HepG2 (cell line): ENCODE data around the gene PYCARD. TPM values are rescaled to one million over a fixed set of nuclear protein-coding genes. Genes with fewer than 3 reads are reported as not detected.
A peak's percentile ranks its signal among the peaks of the same experiment; 100 is the strongest.

ENCODE experiments used
- ARHGAP35 ChIP-seq: sonication (generic); formaldehyde crosslinking; IDR thresholded peaks from 2 replicates; pipeline ENCODE4 v1.9.0; 2022; ENCODE audit warnings: mild to moderate bottlenecking, inconsistent platforms, moderate library complexity, missing genetic modification reagents, borderline replicate concordance
- CBX1 ChIP-seq: IDR thresholded peaks from one replicate; pipeline ENCODE4 v1.6.1; 2016; ENCODE audit warnings: antibody characterized with exemption, low read depth
- ETV5 ChIP-seq: IDR thresholded peaks from 2 replicates; pipeline ENCODE4 v1.6.1; 2018; ENCODE audit warnings: missing biosample characterization, missing genetic modification reagents, inconsistent platforms, borderline replicate concordance
- HNF4A ChIP-seq: sonication (generic); formaldehyde crosslinking; IDR thresholded peaks from 2 replicates; pipeline ENCODE4 v1.4.0; 2020; ENCODE audit warnings: missing genetic modification reagents
- MIER2 ChIP-seq: IDR thresholded peaks from 2 replicates; pipeline ENCODE4 v1.6.1; 2016; ENCODE audit warnings: missing biosample characterization, missing genetic modification reagents
- NCOA1 ChIP-seq: sonication (generic); formaldehyde crosslinking; IDR thresholded peaks from 2 replicates; pipeline ENCODE4 v1.9.0; 2021; ENCODE audit warnings: missing genetic modification reagents
- RAD21 ChIP-seq: fragments of 450-650 bp; formaldehyde crosslinking; IDR thresholded peaks from 2 replicates; pipeline ENCODE4 v1.5.0; 2020; ENCODE audit warnings: mild to moderate bottlenecking
- SP1 ChIP-seq, 2 experiments: fragments of 450-650 bp in 1 of 2; sonication (generic) in 1 of 2; formaldehyde crosslinking in 1 of 2; IDR thresholded peaks; 2 replicates each; pipeline versions ENCODE4 v1.4.0 to v1.6.1; 2016 to 2020; ENCODE audit warnings: missing genetic modification reagents in 1 of 2
- TBX2 ChIP-seq: sonication (generic); formaldehyde crosslinking; IDR thresholded peaks from 2 replicates; pipeline ENCODE4 v1.5.0; 2020; ENCODE audit warnings: missing genetic modification reagents, mild to moderate bottlenecking, borderline replicate concordance
- TCF12 ChIP-seq, 2 experiments: fragments of 450-650 bp in 1 of 2; sonication (generic) in 1 of 2; formaldehyde crosslinking in 1 of 2; IDR thresholded peaks; 2 replicates each; pipeline versions ENCODE4 v1.6.1 to v1.8.0; 2017 to 2022; ENCODE audit warnings: antibody characterized with exemption in 1 of 2, mild to moderate bottlenecking in 1 of 2, missing genetic modification reagents in 1 of 2, moderate library complexity in 1 of 2
- WIZ ChIP-seq: sonication (generic); formaldehyde crosslinking; IDR thresholded peaks from 2 replicates; pipeline ENCODE4 v1.5.1; 2020; ENCODE audit warnings: mild to moderate bottlenecking, missing genetic modification reagents
- ZBTB20 ChIP-seq: sonication (generic); formaldehyde crosslinking; IDR thresholded peaks from 2 replicates; pipeline ENCODE4 v1.8.1; 2023; ENCODE audit warnings: missing genetic modification reagents, low read depth, mild to moderate bottlenecking, borderline replicate concordance
- ZFYVE20 ChIP-seq: sonication (generic); formaldehyde crosslinking; IDR thresholded peaks from 2 replicates; pipeline ENCODE4 v1.8.0; 2023; ENCODE audit warnings: low read depth, mild to moderate bottlenecking, moderate library complexity, missing genetic modification reagents, borderline replicate concordance
- ZNF263 ChIP-seq: sonication (generic); formaldehyde crosslinking; IDR thresholded peaks from 2 replicates; pipeline ENCODE4 v1.4.0; 2020; ENCODE audit warnings: missing genetic modification reagents
- ZNF280B ChIP-seq: sonication (generic); formaldehyde crosslinking; IDR thresholded peaks from 2 replicates; pipeline ENCODE4 v1.5.0; 2020; ENCODE audit warnings: missing genetic modification reagents, mild to moderate bottlenecking, borderline replicate concordance
- ZNF335 ChIP-seq: sonication (generic); formaldehyde crosslinking; IDR thresholded peaks from 2 replicates; pipeline ENCODE4 v1.4.0; 2020; ENCODE audit warnings: missing genetic modification reagents
- ZNF432 ChIP-seq: sonication (generic); formaldehyde crosslinking; IDR thresholded peaks from 2 replicates; pipeline ENCODE4 v1.5.0; 2020; ENCODE audit warnings: missing genetic modification reagents, mild to moderate bottlenecking, borderline replicate concordance
- ZNF678 ChIP-seq: sonication (generic); formaldehyde crosslinking; IDR thresholded peaks from 2 replicates; pipeline ENCODE4 v1.4.0; 2020; ENCODE audit warnings: mild to moderate bottlenecking, missing genetic modification reagents
- ZNF83 ChIP-seq: sonication (generic); formaldehyde crosslinking; IDR thresholded peaks from 2 replicates; pipeline ENCODE4 v1.4.0; 2020; ENCODE audit warnings: missing genetic modification reagents, mild to moderate bottlenecking, borderline replicate concordance
- polyA plus RNA-seq, 8 experiments: library from polyadenylated mRNA; depleted of rRNA in 3 of 8; stranded (reverse) in 7 of 8; unstranded in 1 of 8; fragments of >200 nt; fragmentation: Illumina TruSeq in 4 of 8; extraction: Trizol in 4 of 8; gene quantifications; 2 replicates each; pipeline versions ENCODE4 v1.2.1 to v1.2.3, GENCODE V29; 2011 to 2016; ENCODE audit warnings: low read depth in 4 of 8, missing spikeins in 1 of 8, mixed read lengths in 1 of 8; ENCODE audit not compliant: insufficient read depth in 1 of 8
- total RNA-seq, 5 experiments: library from RNA; depleted of rRNA; stranded (reverse); fragments of >200 nt; fragmentation: Illumina TruSeq; extraction: Trizol; gene quantifications; 2 replicates each; pipeline ENCODE4 v1.2.3, GENCODE V29; 2016; ENCODE audit warnings: low read depth in 1 of 5
- TF ChIP-seq, protein P1 (sequence below): sonication (generic); formaldehyde crosslinking; IDR thresholded peaks from 2 replicates; pipeline ENCODE4 v1.4.0; 2020; ENCODE audit warnings: missing genetic modification reagents, borderline replicate concordance
- TF ChIP-seq, protein P2 (sequence below): sonication (generic); formaldehyde crosslinking; IDR thresholded peaks from 2 replicates; pipeline ENCODE4 v1.5.0; 2020; ENCODE audit warnings: missing genetic modification reagents

PYCARD gene
- total and polyA plus RNA-seq, 2 of the 13 experiments (the other 11 are each of a cell fraction or from before 2014, with no cell fraction given), result 4.8 to 9.2 TPM

- TF ChIP-seq, protein P1, sequence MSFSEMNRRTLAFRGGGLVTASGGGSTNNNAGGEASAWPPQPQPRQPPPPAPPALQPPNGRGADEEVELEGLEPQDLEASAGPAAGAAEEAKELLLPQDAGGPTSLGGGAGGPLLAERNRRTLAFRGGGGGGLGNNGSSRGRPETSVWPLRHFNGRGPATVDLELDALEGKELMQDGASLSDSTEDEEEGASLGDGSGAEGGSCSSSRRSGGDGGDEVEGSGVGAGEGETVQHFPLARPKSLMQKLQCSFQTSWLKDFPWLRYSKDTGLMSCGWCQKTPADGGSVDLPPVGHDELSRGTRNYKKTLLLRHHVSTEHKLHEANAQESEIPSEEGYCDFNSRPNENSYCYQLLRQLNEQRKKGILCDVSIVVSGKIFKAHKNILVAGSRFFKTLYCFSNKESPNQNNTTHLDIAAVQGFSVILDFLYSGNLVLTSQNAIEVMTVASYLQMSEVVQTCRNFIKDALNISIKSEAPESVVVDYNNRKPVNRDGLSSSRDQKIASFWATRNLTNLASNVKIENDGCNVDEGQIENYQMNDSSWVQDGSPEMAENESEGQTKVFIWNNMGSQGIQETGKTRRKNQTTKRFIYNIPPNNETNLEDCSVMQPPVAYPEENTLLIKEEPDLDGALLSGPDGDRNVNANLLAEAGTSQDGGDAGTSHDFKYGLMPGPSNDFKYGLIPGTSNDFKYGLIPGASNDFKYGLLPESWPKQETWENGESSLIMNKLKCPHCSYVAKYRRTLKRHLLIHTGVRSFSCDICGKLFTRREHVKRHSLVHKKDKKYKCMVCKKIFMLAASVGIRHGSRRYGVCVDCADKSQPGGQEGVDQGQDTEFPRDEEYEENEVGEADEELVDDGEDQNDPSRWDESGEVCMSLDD, result peak; percentile 84
- TF ChIP-seq ZNF432, result no peak; the same call in 1 of the 2 replicates
- TF ChIP-seq MIER2, result peak; percentile 51
- peak; percentile 75 for TF ChIP-seq ZFYVE20 (CRISPR knock-in tag)
- TF ChIP-seq ZNF280B (CRISPR knock-in tag), result no peak; the same call in 1 of the 2 replicates
- no peak; the same call in none of the 2 replicates for TF ChIP-seq ZBTB20
- peak; percentile 82 for TF ChIP-seq ZNF263 (CRISPR knock-in tag)
- peak; percentile 99 for TF ChIP-seq NCOA1 (CRISPR knock-in tag)
- TF ChIP-seq, protein P2, sequence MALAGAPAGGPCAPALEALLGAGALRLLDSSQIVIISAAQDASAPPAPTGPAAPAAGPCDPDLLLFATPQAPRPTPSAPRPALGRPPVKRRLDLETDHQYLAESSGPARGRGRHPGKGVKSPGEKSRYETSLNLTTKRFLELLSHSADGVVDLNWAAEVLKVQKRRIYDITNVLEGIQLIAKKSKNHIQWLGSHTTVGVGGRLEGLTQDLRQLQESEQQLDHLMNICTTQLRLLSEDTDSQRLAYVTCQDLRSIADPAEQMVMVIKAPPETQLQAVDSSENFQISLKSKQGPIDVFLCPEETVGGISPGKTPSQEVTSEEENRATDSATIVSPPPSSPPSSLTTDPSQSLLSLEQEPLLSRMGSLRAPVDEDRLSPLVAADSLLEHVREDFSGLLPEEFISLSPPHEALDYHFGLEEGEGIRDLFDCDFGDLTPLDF (CRISPR knock-in tag), result no peak; the same call in 1 of the 2 replicates
- peak; percentile 8; the same call in 1 of the 2 replicates for TF ChIP-seq HNF4A (CRISPR knock-in tag)
- no peak for TF ChIP-seq TCF12 (IDR thresholded peaks at IDR 0.05)
- TF ChIP-seq TCF12 (CRISPR knock-in tag; IDR thresholded peaks at IDR 0.05), result peak; percentile 47
- TF ChIP-seq ARHGAP35 (CRISPR knock-in tag), result peak; percentile 49; the same call in 1 of the 2 replicates
- TF ChIP-seq ZNF678 (CRISPR knock-in tag), result peak; percentile 94
- 0 out of 2 replicates have a peak, but pooled peaks have one; percentile 27 for TF ChIP-seq RAD21 (CRISPR knock-in tag)
- TF ChIP-seq WIZ (CRISPR knock-in tag), result peak; percentile 62; the same call in 1 of the 2 replicates
- TF ChIP-seq CBX1, result peak; percentile 99
- TF ChIP-seq ZNF83 (CRISPR knock-in tag), result 0 out of 2 replicates have a peak, but pooled peaks have one; percentile 11
- no peak; the same call in none of the 2 replicates for TF ChIP-seq TBX2 (CRISPR knock-in tag)
- peak; percentile 90 for TF ChIP-seq SP1 (IDR thresholded peaks at IDR 0.05)
- peak; percentile 96 for TF ChIP-seq SP1 (CRISPR knock-in tag; IDR thresholded peaks at IDR 0.05)
- no peak; the same call in 1 of the 2 replicates for TF ChIP-seq ZNF335 (CRISPR knock-in tag)
- peak; percentile 58; the same call in 1 of the 2 replicates for TF ChIP-seq ETV5
Measured at GRCh38 chr16:31179747-31180459, 22.7 kb downstream of the PYCARD start, which contains the start of gene FUS (continued).
